ENCODE measurements around the gene AIFM3. TPM values are rescaled to one million over a fixed set of nuclear protein-coding genes. Genes with fewer than 3 reads are reported as not detected.

The AIFM3 gene
- total and polyA plus RNA-seq, 2 donors (not counting 3 experiments of a cell fraction or from before 2014, with no cell fraction given) = 0.15 TPM; not detected in 1

DNA sequence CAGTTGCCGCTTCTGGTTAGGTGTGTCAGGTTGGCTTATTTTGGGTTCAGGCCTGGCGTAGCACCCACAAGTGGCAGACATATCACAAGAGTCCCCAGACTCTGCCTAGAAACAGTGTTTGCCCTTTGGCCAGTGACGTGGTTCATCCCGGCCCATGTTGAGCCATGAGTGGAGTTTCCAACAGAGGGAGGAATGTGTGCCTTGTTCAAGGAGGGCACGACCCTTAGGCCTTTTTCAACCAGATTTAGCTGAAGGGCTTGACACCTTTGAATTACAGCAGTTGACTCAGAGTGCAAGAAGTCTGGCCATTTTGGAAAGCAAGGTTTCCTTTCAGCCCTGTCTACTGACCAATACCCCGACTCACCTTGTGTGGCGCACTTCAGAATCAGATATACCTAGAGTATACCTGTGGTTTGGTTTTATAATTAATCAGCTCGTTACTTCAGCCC, 15.1 kb upstream of the AIFM3 start:
- TF ChIP-seq FOS (IDR thresholded peaks at IDR 0.05; ENCODE audit: borderline replicate concordance, insufficient read depth, low read length) = no peak
- TF ChIP-seq, protein P1, sequence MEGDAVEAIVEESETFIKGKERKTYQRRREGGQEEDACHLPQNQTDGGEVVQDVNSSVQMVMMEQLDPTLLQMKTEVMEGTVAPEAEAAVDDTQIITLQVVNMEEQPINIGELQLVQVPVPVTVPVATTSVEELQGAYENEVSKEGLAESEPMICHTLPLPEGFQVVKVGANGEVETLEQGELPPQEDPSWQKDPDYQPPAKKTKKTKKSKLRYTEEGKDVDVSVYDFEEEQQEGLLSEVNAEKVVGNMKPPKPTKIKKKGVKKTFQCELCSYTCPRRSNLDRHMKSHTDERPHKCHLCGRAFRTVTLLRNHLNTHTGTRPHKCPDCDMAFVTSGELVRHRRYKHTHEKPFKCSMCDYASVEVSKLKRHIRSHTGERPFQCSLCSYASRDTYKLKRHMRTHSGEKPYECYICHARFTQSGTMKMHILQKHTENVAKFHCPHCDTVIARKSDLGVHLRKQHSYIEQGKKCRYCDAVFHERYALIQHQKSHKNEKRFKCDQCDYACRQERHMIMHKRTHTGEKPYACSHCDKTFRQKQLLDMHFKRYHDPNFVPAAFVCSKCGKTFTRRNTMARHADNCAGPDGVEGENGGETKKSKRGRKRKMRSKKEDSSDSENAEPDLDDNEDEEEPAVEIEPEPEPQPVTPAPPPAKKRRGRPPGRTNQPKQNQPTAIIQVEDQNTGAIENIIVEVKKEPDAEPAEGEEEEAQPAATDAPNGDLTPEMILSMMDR (IDR thresholded peaks at IDR 0.05; ENCODE audit: extremely low read depth in 1 of 2, insufficient read depth in 1 of 2, low read depth in 1 of 2, low read length in 2 of 2) = no peak
- TF ChIP-seq EZH2 (IDR thresholded peaks at IDR 0.05; ENCODE audit: borderline replicate concordance, low read depth, low read length, severe bottlenecking) = no peak
- no peak for TF ChIP-seq POLR2AphosphoS5 (IDR thresholded peaks at IDR 0.05; ENCODE audit: insufficient read depth, low read depth, low read length)
- no peak for TF ChIP-seq GATA2 (IDR thresholded peaks at IDR 0.05; ENCODE audit: insufficient read depth, insufficient read length, low read depth, low read length)
- TF ChIP-seq, protein P2, sequence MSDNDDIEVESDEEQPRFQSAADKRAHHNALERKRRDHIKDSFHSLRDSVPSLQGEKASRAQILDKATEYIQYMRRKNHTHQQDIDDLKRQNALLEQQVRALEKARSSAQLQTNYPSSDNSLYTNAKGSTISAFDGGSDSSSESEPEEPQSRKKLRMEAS (IDR thresholded peaks at IDR 0.05; ENCODE audit: insufficient read depth, insufficient read length) = no peak
- TF ChIP-seq POLR2A (IDR thresholded peaks at IDR 0.05; ENCODE audit: low read depth, low read length) = no peak
- no peak for TF ChIP-seq JUN (IDR thresholded peaks at IDR 0.05; ENCODE audit: borderline replicate concordance, insufficient read depth, insufficient read length, low read depth)
- TF ChIP-seq MYC (IDR thresholded peaks at IDR 0.05; ENCODE audit: low read depth, low read length) = no peak
- H3K4me3 ChIP-seq (replicated peaks in 1 of 3; ENCODE audit: insufficient read depth in 1 of 3, low read depth in 1 of 3, low read length in 3 of 3) = no peak overlapping the region
- H3K9me3 ChIP-seq (replicated peaks; ENCODE audit: control insufficient read depth, insufficient read depth, low read length) = no peaks in the 10 kb centered on the region
- H3K79me2 ChIP-seq (ENCODE audit: control insufficient read depth, insufficient read depth, low read length) = peaks cover 47% of the 10 kb centered on the region
- no peak overlapping the region for H3K4me2 ChIP-seq (ENCODE audit: insufficient read depth, low read length)
- no peak overlapping the region for H2AFZ ChIP-seq (ENCODE audit: low read depth, low read length)
- H3K27ac ChIP-seq (ENCODE audit: insufficient read depth, low read depth, low read length) = no peak overlapping the region
- no peak for DNase-seq (ENCODE audit: low read depth, low spot score)
- FAIRE-seq = peak; percentile 8
- POLR2A ChIA-PET = no interaction called here
- no TSS peak for BruUV-seq (replicated peaks)
- no peaks in the 10 kb centered on the region for H3K9me1 ChIP-seq (replicated peaks; ENCODE audit: control insufficient read depth, extremely low read depth, insufficient read depth, low read length)
- intact Hi-C loops (cut with micrococcal nuclease) (no loop called here), dilution Hi-C loops (cut with MboI; ENCODE audit: extremely low pct_ligation_motif_present, low sequenced_read_pairs) (no loop called here)
- H3K36me3 ChIP-seq (ENCODE audit: control insufficient read depth in 2 of 2, extremely low read depth in 1 of 2, insufficient read depth in 2 of 2, low read length in 2 of 2) = peaks cover 18 to 26% of the 10 kb centered on the region in 2 experiments
- H3K9ac ChIP-seq (replicated peaks; ENCODE audit: extremely low read depth, insufficient read depth, low read length) = no peak overlapping the region
- H3K27me3 ChIP-seq (ENCODE audit: control insufficient read depth in 2 of 2, insufficient read depth in 2 of 2, low read length in 2 of 2) = no peaks in the 10 kb centered on the region
- CTCF ChIA-PET = no interaction called here
- no peaks in the 10 kb centered on the region for H3K4me1 ChIP-seq (ENCODE audit: control insufficient read depth, extremely low read depth, insufficient read depth, low read length)
- peaks cover 3% of the 10 kb centered on the region for H4K20me1 ChIP-seq (replicated peaks; ENCODE audit: control insufficient read depth, extremely low read depth, insufficient read depth, low read length)

All from endothelial cell of umbilical vein (primary cell).